ENCODE results near the gene RFX3.

GRCh38 chr9:3367185-3367584, 158.6 kb downstream of the RFX3 start:
- TF ChIP-seq CTCF (IDR thresholded peaks at IDR 0.05) (no peak), POLR2AphosphoS5 (IDR thresholded peaks at IDR 0.05; ENCODE audit: insufficient read depth in 1 of 2, low read depth in 1 of 2) (no peak), POLR2A (IDR thresholded peaks at IDR 0.05) (no peak)
